ENCODE data around the gene FOXP4. TPM values are rescaled to one million over a fixed set of nuclear protein-coding genes. Genes with fewer than 3 reads are reported as not detected.

Gene FOXP4
- total RNA-seq, 1 donor: 3.5 TPM

DNA sequence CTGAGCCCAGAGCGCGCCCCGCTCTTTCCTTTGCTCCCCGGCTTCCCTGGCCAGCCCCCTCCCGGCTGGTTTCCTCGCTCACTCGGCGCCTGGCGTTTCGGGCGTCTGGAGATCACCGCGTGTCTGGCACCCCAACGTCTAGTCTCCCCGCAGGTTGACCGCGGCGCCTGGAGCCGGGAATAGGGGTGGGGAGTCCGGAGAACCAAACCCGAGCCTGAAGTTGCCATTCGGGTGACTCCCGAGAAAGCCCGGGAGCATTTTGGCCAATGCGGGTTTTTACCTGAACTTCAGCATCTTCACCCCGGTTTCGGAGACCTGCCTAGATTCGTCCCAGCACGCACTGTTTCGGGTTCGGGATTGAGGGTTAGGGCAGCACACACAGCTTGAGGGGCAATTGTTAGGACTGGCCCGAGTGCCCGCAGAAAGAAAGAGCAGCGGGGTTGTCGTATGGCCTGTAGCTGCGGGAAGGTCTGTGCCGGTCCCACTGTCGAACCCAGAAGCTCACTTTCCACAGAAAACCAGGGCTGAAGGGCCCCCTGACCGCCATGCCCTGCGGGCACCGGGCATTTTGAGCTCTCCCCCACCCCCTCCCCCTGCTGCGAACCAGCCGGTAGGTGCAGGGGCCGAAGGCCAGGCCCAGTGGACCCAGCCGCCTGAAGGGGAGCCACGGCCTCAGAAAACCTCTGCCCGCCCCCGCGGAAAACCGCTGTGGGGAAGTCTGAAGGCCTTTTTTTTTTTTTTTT, 2.1 kb downstream of the FOXP4 start:
- peaks cover 27% of the 10 kb centered on the region for H3K27me3 ChIP-seq (ENCODE audit: insufficient read depth, low read length)
- H3K4me1 ChIP-seq (ENCODE audit: insufficient read depth, low read length): peaks cover 36% of the 10 kb centered on the region
- H3K4me3 ChIP-seq (ENCODE audit: low read length): peak overlapping the region; percentile 48
- no peaks in the 10 kb centered on the region for H3K9me3 ChIP-seq (ENCODE audit: low read depth, low read length)

GRCh38 chr6:41548841-41549642, 2.9 kb downstream of the FOXP4 start:
- no peak overlapping the region for H3K4me3 ChIP-seq (ENCODE audit: low read length)
- H3K27me3 ChIP-seq (ENCODE audit: insufficient read depth, low read length): peaks cover 27% of the 10 kb centered on the region
- peaks cover 36% of the 10 kb centered on the region for H3K4me1 ChIP-seq (ENCODE audit: insufficient read depth, low read length)
- H3K9me3 ChIP-seq (ENCODE audit: low read depth, low read length): no peaks in the 10 kb centered on the region

GRCh38 chr6:41549673-41550072, 3.5 kb downstream of the FOXP4 start:
- Histone ChIP-seq H3K4me3 (ENCODE audit: low read length) (no peak overlapping the region), H3K9me3 (ENCODE audit: low read depth, low read length) (no peaks in the 10 kb centered on the region), H3K27me3 (ENCODE audit: insufficient read depth, low read length) (peaks cover 27% of the 10 kb centered on the region), H3K4me1 (ENCODE audit: insufficient read depth, low read length) (peaks cover 36% of the 10 kb centered on the region)

GRCh38 chr6:41551086-41551700, 5.0 kb downstream of the FOXP4 start:
- no peaks in the 10 kb centered on the region for H3K9me3 ChIP-seq (ENCODE audit: low read depth, low read length)
- peaks cover 25% of the 10 kb centered on the region for H3K4me1 ChIP-seq (ENCODE audit: insufficient read depth, low read length)
- H3K27me3 ChIP-seq (ENCODE audit: insufficient read depth, low read length): peaks cover 22% of the 10 kb centered on the region
- no peak overlapping the region for H3K4me3 ChIP-seq (ENCODE audit: low read length)

DNA sequence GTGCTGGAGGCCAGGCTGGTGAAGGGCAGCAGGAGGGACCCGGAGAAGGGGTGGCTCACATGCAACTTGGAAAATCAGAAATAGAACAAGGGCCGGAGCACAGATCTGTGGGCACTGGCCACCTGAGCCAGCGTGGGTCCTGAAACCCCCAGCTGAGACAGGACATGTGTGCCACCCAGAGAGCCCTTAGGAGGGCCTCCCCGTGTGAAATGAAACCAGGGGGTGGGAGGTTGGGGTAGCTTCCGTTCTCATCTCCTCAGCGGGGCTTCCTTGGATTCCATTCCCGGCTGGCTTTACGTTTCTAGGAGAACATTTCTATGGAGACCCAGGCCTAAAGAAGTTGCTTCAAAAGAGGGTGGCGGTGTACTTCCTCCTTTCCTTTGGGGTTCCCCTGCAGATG, 5.7 kb downstream of the FOXP4 start:
- Histone ChIP-seq H3K4me1 (ENCODE audit: insufficient read depth, low read length) (peaks cover 25% of the 10 kb centered on the region), H3K9me3 (ENCODE audit: low read depth, low read length) (no peaks in the 10 kb centered on the region), H3K4me3 (ENCODE audit: low read length) (no peak overlapping the region), H3K27me3 (ENCODE audit: insufficient read depth, low read length) (peaks cover 22% of the 10 kb centered on the region)

DNA sequence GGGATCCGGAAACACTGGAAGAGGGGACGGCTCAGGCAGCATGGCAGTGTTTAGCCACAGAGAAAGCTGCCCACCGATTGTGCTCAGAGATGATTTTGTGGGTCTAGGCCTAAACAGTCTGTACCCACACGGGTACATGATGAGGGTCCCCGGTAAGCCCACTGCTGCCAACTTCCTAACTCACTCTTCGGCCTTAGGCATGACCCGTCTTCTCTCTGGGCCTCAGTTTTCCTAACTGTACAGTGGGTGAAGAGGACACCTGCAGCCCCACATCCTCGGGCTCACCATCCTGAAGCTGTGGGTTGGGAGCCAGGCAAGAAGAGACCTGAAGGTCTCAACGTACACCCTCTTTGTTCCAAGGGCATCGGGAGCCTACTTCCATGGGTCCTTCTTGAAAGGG, 6.5 kb downstream of the FOXP4 start:
- H3K4me1 ChIP-seq (ENCODE audit: insufficient read depth, low read length): peaks cover 20% of the 10 kb centered on the region
- peaks cover 17% of the 10 kb centered on the region for H3K27me3 ChIP-seq (ENCODE audit: insufficient read depth, low read length)
- no peak overlapping the region for H3K4me3 ChIP-seq (ENCODE audit: low read length)
- H3K9me3 ChIP-seq (ENCODE audit: low read depth, low read length): no peaks in the 10 kb centered on the region

DNA sequence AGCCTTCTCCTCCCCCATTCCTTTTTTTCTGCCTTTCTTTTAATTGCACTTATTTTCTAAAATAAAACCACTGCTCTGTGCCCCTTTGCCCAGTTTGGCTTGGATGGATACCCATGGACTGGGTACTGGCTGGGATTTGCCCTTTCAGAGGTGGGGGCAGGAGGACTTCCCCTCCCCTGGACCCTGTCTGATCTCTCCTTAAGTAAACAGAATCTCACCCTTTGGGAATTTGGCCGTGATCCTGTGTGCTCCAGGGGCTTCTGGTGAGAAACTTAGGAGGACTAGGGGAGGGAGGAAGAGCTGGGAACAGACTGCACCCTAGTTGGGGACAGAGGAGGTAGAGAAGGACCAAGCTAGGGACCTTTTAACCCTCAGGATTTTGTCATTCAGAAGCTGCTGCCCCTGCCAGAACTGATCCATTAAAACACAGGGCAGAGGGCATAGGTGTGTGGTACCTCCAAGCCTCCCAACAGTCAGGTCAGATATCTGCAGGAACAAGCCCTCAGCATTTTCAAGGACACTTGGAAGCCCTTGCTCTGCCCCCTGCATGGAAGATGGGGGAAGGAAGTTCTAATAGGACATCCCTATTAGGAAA, 7.3 kb downstream of the FOXP4 start:
- no peak overlapping the region for H3K4me3 ChIP-seq (ENCODE audit: low read length)

GRCh38 chr6:41555326-41556300, 9.4 kb downstream of the FOXP4 start:
- Histone ChIP-seq H3K4me3 (ENCODE audit: low read length) (no peak overlapping the region), H3K4me1 (ENCODE audit: insufficient read depth, low read length) (peaks cover 20% of the 10 kb centered on the region), H3K9me3 (ENCODE audit: low read depth, low read length) (no peaks in the 10 kb centered on the region)

More for the DNA sequence above, 7.3 kb downstream of the FOXP4 start:
- Histone ChIP-seq H3K4me1 (ENCODE audit: insufficient read depth, low read length) (peaks cover 12% of the 10 kb centered on the region), H3K9me3 (ENCODE audit: low read depth, low read length) (no peaks in the 10 kb centered on the region), H3K27me3 (ENCODE audit: insufficient read depth, low read length) (peaks cover 9% of the 10 kb centered on the region)

DNA sequence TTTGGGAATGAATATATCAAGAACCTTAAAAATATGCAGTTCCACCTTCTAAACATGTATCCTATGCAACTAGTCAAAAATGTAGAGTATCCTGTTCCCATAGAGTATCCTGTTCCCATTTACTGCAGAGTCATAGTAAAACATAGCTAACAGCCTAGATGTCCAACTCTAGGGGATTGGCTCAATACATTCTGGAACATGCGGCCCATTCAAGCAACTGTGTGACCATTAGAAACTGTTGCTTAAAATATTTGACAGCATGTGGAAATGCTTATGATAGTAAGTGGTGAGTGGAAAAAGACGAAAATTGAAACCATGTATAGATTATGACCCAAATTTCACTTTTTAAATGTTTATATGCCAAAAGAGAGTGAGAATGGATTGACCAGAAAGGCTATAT, 11.2 kb downstream of the FOXP4 start:
- H3K9me3 ChIP-seq (ENCODE audit: low read depth, low read length): no peaks in the 10 kb centered on the region
- H3K27me3 ChIP-seq (ENCODE audit: insufficient read depth, low read length): no peaks in the 10 kb centered on the region
- peaks cover 28% of the 10 kb centered on the region for H3K4me1 ChIP-seq (ENCODE audit: insufficient read depth, low read length)
- H3K4me3 ChIP-seq (ENCODE audit: low read length): no peak overlapping the region

More at GRCh38 chr6:41555326-41556300, 9.4 kb downstream of the FOXP4 start:
- H3K27me3 ChIP-seq (ENCODE audit: insufficient read depth, low read length): no peaks in the 10 kb centered on the region

GRCh38 chr6:41558033-41558807, 12.0 kb downstream of the FOXP4 start:
- no peaks in the 10 kb centered on the region for H3K9me3 ChIP-seq (ENCODE audit: low read depth, low read length)
- peaks cover 28% of the 10 kb centered on the region for H3K4me1 ChIP-seq (ENCODE audit: insufficient read depth, low read length)
- H3K27me3 ChIP-seq (ENCODE audit: insufficient read depth, low read length): no peaks in the 10 kb centered on the region
- no peak overlapping the region for H3K4me3 ChIP-seq (ENCODE audit: low read length)

GRCh38 chr6:41559655-41560427, 13.7 kb downstream of the FOXP4 start:
- Histone ChIP-seq H3K9me3 (ENCODE audit: low read depth, low read length) (no peaks in the 10 kb centered on the region), H3K27me3 (ENCODE audit: insufficient read depth, low read length) (no peaks in the 10 kb centered on the region), H3K4me3 (ENCODE audit: low read length) (peak overlapping the region; percentile 53), H3K4me1 (ENCODE audit: insufficient read depth, low read length) (peaks cover 28% of the 10 kb centered on the region)

GRCh38 chr6:41560431-41561192, 14.4 kb downstream of the FOXP4 start:
- H3K27me3 ChIP-seq (ENCODE audit: insufficient read depth, low read length): no peaks in the 10 kb centered on the region
- no peaks in the 10 kb centered on the region for H3K9me3 ChIP-seq (ENCODE audit: low read depth, low read length)
- H3K4me3 ChIP-seq (ENCODE audit: low read length): peak overlapping the region; percentile 53
- H3K4me1 ChIP-seq (ENCODE audit: insufficient read depth, low read length): peaks cover 28% of the 10 kb centered on the region

Data from mononuclear cell (primary cell).